GM23248 (cell line): ENCODE measurements around the gene CFDP1.

ENCODE experiments used
- EZH2 ChIP-seq: fragments of 200-600 bp; sonication (generic); IDR thresholded peaks from 2 replicates; pipeline ENCODE4 v1.6.1; 2018; ENCODE audit warnings: antibody characterized with exemption, mild to moderate bottlenecking; ENCODE audit not compliant: insufficient read depth, poor library complexity, severe bottlenecking
- EZH2phosphoT487 ChIP-seq: fragments of 200-600 bp; sonication (generic); IDR thresholded peaks from 2 replicates; pipeline ENCODE4 v1.6.1; 2018; ENCODE audit warnings: antibody characterized with exemption, moderate library complexity, mild to moderate bottlenecking, low read depth; ENCODE audit not compliant: insufficient read depth

DNA sequence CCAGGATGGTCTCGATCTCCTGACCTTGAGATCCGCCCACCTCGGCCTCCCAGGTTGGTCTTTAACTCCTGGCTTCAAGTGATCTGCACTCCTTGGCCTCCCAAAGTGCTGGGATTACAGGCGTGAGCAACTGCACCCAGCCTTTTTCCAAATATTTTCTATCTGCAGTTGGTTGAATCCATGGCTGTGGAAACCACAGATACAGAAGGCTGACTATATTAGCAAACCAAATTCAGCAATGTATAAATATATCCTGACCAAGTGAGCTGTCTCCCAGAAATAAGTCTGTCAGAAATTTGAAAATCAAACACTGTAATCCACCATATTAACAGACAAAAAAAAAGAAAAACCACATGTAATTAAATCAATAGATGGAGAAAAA, 9.6 kb downstream of the CFDP1 start:
- TF ChIP-seq EZH2 (no peak), EZH2phosphoT487 (no peak)
